Stimulated activated CD8-positive, alpha-beta memory T cell treated with anti-CD3 and anti-CD28 coated beads, Interleukin-12 subunit alpha, Interleukin-12 subunit beta, amount 100 ng/mL, for 24 hours (primary cell): ENCODE results near the gene JAG2.
A peak's percentile ranks its signal among the peaks of the same experiment; 100 is the strongest.
"Not testable (repeated sequence)": the region's sequence is repeated elsewhere in the genome, so short reads cannot be mapped to it uniquely, and the experiment has no call there.

ENCODE experiments used
- DNase-seq: peaks from one replicate; pipeline ENCODE4 v3.0.0-alpha.2; 2020; ENCODE audit errors: extremely low read depth

The JAG2 gene

GRCh38 chr14:105117710-105118385, 50.7 kb downstream of the JAG2 start:
- DNase-seq: no peak

GRCh38 chr14:105117257-105117646, 51.3 kb downstream of the JAG2 start:
- DNase-seq: no peak

- DNase-seq: no peak
Measured at GRCh38 chr14:105116451-105117256, 51.9 kb downstream of the JAG2 start.

GRCh38 chr14:105109243-105109642, 59.3 kb downstream of the JAG2 start:
- not testable (repeated sequence) for DNase-seq

GRCh38 chr14:105108516-105108864, 60.1 kb downstream of the JAG2 start:
- no peak for DNase-seq

- DNase-seq: no peak
Measured at GRCh38 chr14:105107781-105108515, 60.6 kb downstream of the JAG2 start.

GRCh38 chr14:105107351-105107750, 61.2 kb downstream of the JAG2 start:
- no peak for DNase-seq

GRCh38 chr14:105105158-105105557, 63.4 kb downstream of the JAG2 start:
- no peak for DNase-seq

GRCh38 chr14:105102893-105103292, 65.7 kb downstream of the JAG2 start:
- no peak for DNase-seq

GRCh38 chr14:105102361-105102870, 66.2 kb downstream of the JAG2 start:
- DNase-seq: no peak

GRCh38 chr14:105100910-105101309, 67.7 kb downstream of the JAG2 start:
- DNase-seq: no peak

- DNase-seq: no peak
Measured at GRCh38 chr14:105099778-105100177, 68.8 kb downstream of the JAG2 start.

GRCh38 chr14:105098316-105098715, 70.3 kb downstream of the JAG2 start:
- no peak for DNase-seq

- no peak for DNase-seq
Measured at GRCh38 chr14:105097794-105098127, 70.8 kb downstream of the JAG2 start.

GRCh38 chr14:105096206-105096875, 72.2 kb downstream of the JAG2 start:
- DNase-seq: no peak

GRCh38 chr14:105095236-105095805, 73.3 kb downstream of the JAG2 start:
- DNase-seq: no peak

- DNase-seq: no peak
Measured at GRCh38 chr14:105094193-105094907, 74.2 kb downstream of the JAG2 start.

- peak; percentile 58 for DNase-seq
Measured at GRCh38 chr14:105093431-105094192, 75.0 kb downstream of the JAG2 start.

GRCh38 chr14:105093038-105093430, 75.5 kb downstream of the JAG2 start:
- DNase-seq: peak; percentile 24
